Measurements from ENCODE around the gene ADGRL3. TPM values are rescaled to one million over a fixed set of nuclear protein-coding genes. Genes with fewer than 3 reads are reported as not detected.

The ADGRL3 gene
- total and polyA plus RNA-seq, 2 donors (not counting 1 experiment from before 2014, with no cell fraction given): under 0.01 to 0.05 TPM

GRCh38 chr4:61223385-61223784 is 23.3 kb downstream of the ADGRL3 start:
- Histone ChIP-seq H3K9me3 (ENCODE audit: control insufficient read depth, insufficient read depth, low read depth, low read length) (no peaks in the 10 kb centered on the region), H3K9ac (ENCODE audit: insufficient read depth, low read length) (no peak overlapping the region), H3K4me1 (ENCODE audit: control insufficient read depth, extremely low read depth, insufficient read depth, low read length) (no peaks in the 10 kb centered on the region), H4K20me1 (ENCODE audit: control insufficient read depth, extremely low read depth, insufficient read depth, low read length) (no peaks in the 10 kb centered on the region), H2AFZ (ENCODE audit: low read length) (no peak overlapping the region), H3K27ac (ENCODE audit: insufficient read depth, low read length) (no peak overlapping the region), H3K79me2 (ENCODE audit: control insufficient read depth, insufficient read depth, low read length) (no peaks in the 10 kb centered on the region), H3K36me3 (ENCODE audit: control insufficient read depth, insufficient read depth, low read length) (no peaks in the 10 kb centered on the region), H3K4me2 (ENCODE audit: extremely low read depth, insufficient read depth, low read length) (no peak overlapping the region), H3K4me3 (replicated peaks in 1 of 4; ENCODE audit: control extremely low read depth in 1 of 4, insufficient read depth in 1 of 4, low read depth in 3 of 4, low read length in 4 of 4) (no peak overlapping the region), H3K27me3 (ENCODE audit: control insufficient read depth, insufficient read depth, low read length) (no peaks in the 10 kb centered on the region)
- TF ChIP-seq EZH2 (IDR thresholded peaks at IDR 0.05; ENCODE audit: low read length, missing control alignments) (no peak), CTCF (conservative IDR thresholded peaks at IDR 0.05 in 1 of 2, IDR thresholded peaks at IDR 0.05 in 1 of 2; ENCODE audit: low read depth in 1 of 2, low read length in 2 of 2) (no peak)
- DNase-seq (ENCODE audit: low read depth in 2 of 2): no peak

- no peak overlapping the region for H3K4me3 ChIP-seq (replicated peaks in 1 of 4; ENCODE audit: control extremely low read depth in 1 of 4, insufficient read depth in 1 of 4, low read depth in 3 of 4, low read length in 4 of 4)
- H3K27ac ChIP-seq (ENCODE audit: insufficient read depth, low read length): no peak overlapping the region
- H3K27me3 ChIP-seq (ENCODE audit: control insufficient read depth, insufficient read depth, low read length): no peaks in the 10 kb centered on the region
- no peaks in the 10 kb centered on the region for H3K9me3 ChIP-seq (ENCODE audit: control insufficient read depth, insufficient read depth, low read depth, low read length)
- no peak overlapping the region for H2AFZ ChIP-seq (ENCODE audit: low read length)
- no peak overlapping the region for H3K9ac ChIP-seq (ENCODE audit: insufficient read depth, low read length)
- H3K36me3 ChIP-seq (ENCODE audit: control insufficient read depth, insufficient read depth, low read length): no peaks in the 10 kb centered on the region
- no peak overlapping the region for H3K4me2 ChIP-seq (ENCODE audit: extremely low read depth, insufficient read depth, low read length)
- no peak for DNase-seq (ENCODE audit: low read depth in 2 of 2)
- no peaks in the 10 kb centered on the region for H3K79me2 ChIP-seq (ENCODE audit: control insufficient read depth, insufficient read depth, low read length)
- H3K4me1 ChIP-seq (ENCODE audit: control insufficient read depth, extremely low read depth, insufficient read depth, low read length): no peaks in the 10 kb centered on the region
- no peaks in the 10 kb centered on the region for H4K20me1 ChIP-seq (ENCODE audit: control insufficient read depth, extremely low read depth, insufficient read depth, low read length)
- TF ChIP-seq CTCF (conservative IDR thresholded peaks at IDR 0.05 in 1 of 2, IDR thresholded peaks at IDR 0.05 in 1 of 2; ENCODE audit: low read depth in 1 of 2, low read length in 2 of 2): no peak
These were observed 24.4 kb downstream of the ADGRL3 start for GRCh38 chr4:61224573-61224972.

- Histone ChIP-seq H3K9me3 (ENCODE audit: control insufficient read depth, insufficient read depth, low read depth, low read length) (no peaks in the 10 kb centered on the region), H3K36me3 (ENCODE audit: control insufficient read depth, insufficient read depth, low read length) (no peaks in the 10 kb centered on the region), H3K4me2 (ENCODE audit: extremely low read depth, insufficient read depth, low read length) (no peak overlapping the region), H3K79me2 (ENCODE audit: control insufficient read depth, insufficient read depth, low read length) (no peaks in the 10 kb centered on the region), H4K20me1 (ENCODE audit: control insufficient read depth, extremely low read depth, insufficient read depth, low read length) (no peaks in the 10 kb centered on the region), H3K27ac (ENCODE audit: insufficient read depth, low read length) (no peak overlapping the region), H3K9ac (ENCODE audit: insufficient read depth, low read length) (no peak overlapping the region), H3K4me1 (ENCODE audit: control insufficient read depth, extremely low read depth, insufficient read depth, low read length) (no peaks in the 10 kb centered on the region), H3K27me3 (ENCODE audit: control insufficient read depth, insufficient read depth, low read length) (no peaks in the 10 kb centered on the region), H3K4me3 (replicated peaks in 1 of 4; ENCODE audit: control extremely low read depth in 1 of 4, insufficient read depth in 1 of 4, low read depth in 3 of 4, low read length in 4 of 4) (no peak overlapping the region), H2AFZ (ENCODE audit: low read length) (no peak overlapping the region)
- TF ChIP-seq EZH2 (IDR thresholded peaks at IDR 0.05; ENCODE audit: low read length, missing control alignments) (no peak), CTCF (conservative IDR thresholded peaks at IDR 0.05 in 1 of 2, IDR thresholded peaks at IDR 0.05 in 1 of 2; ENCODE audit: low read depth in 1 of 2, low read length in 2 of 2) (no peak)
- DNase-seq (ENCODE audit: low read depth in 2 of 2): peak in 1 of 2 donors; percentile 1
These were observed 25.5 kb downstream of the ADGRL3 start for GRCh38 chr4:61225656-61226055.
